MCF 10A (cell line): ENCODE results near the gene DNAJB13. TPM values are rescaled to one million over a fixed set of nuclear protein-coding genes. Genes with fewer than 3 reads are reported as not detected.

Experiments used
- Bru-seq: library from RNA; stranded (reverse); fragments of 400-500 nt; gene quantifications from one replicate; lab custom pipeline; 2021; lab: Mats Ljungman, UMichigan
- BruChase-seq, 2 experiments: library from RNA; stranded (reverse); fragments of 400-500 nt; gene quantifications; one replicate each; lab custom pipeline; 2021; lab: Mats Ljungman, UMichigan
- BruUV-seq: library from RNA; stranded (reverse); fragments of 400-500 nt; replicated peaks from 2 replicates; lab custom pipeline; 2021; lab: Mats Ljungman, UMichigan
- CTCF ChIA-PET: fragments of 300-600 bp; sonication (Branson Sonifier 250); formaldehyde crosslinking; extraction: SDS; loops from one replicate; lab custom pipeline; 2021; ENCODE audit warnings: antibody characterized with exemption, inconsistent platforms; lab: Yijun Ruan, JAX
- POLR2A ChIA-PET: fragments of 300-600, 350-650 bp; sonication (Branson Sonifier 250); formaldehyde crosslinking; extraction: SDS; loops from one replicate; lab custom pipeline; 2020; ENCODE audit warnings: antibody characterized with exemption, inconsistent platforms; lab: Yijun Ruan, JAX
- DNase-seq: peaks from one replicate; pipeline ENCODE4 v3.0.0-alpha.2; 2018; ENCODE audit not compliant: unreplicated experiment
- H3K27ac Mint-ChIP-seq: one replicate; pipeline ENCODE4 v1.8.0; 2022; ENCODE audit warnings: mild to moderate bottlenecking, low read depth, mixed read lengths; ENCODE audit not compliant: unreplicated experiment
- H3K27me3 Mint-ChIP-seq: one replicate; pipeline ENCODE4 v1.8.0; 2022; ENCODE audit warnings: mixed read lengths; ENCODE audit not compliant: insufficient read depth, unreplicated experiment
- H3K36me3 Mint-ChIP-seq: one replicate; pipeline ENCODE4 v1.8.0; 2022; ENCODE audit warnings: mild to moderate bottlenecking, moderate library complexity, mixed read lengths; ENCODE audit not compliant: insufficient read depth, unreplicated experiment
- H3K4me1 Mint-ChIP-seq: one replicate; pipeline ENCODE4 v1.8.0; 2022; ENCODE audit warnings: mixed read lengths; ENCODE audit not compliant: insufficient read depth, unreplicated experiment
- H3K4me3 Mint-ChIP-seq: one replicate; pipeline ENCODE4 v1.8.0; 2022; ENCODE audit warnings: mild to moderate bottlenecking, moderate library complexity, mixed read lengths; ENCODE audit not compliant: unreplicated experiment
- H3K9me3 Mint-ChIP-seq: one replicate; pipeline ENCODE4 v1.8.0; 2022; ENCODE audit warnings: mixed read lengths; ENCODE audit not compliant: unreplicated experiment
- CTCF ChIP-seq: fragments of 200-600 bp; IDR thresholded peaks from one replicate; pipeline ENCODE4 v1.8.0; 2022; ENCODE audit warnings: antibody characterized with exemption, mild to moderate bottlenecking; ENCODE audit not compliant: unreplicated experiment
- intact Hi-C: fragments of 100-400 bp; cut with micrococcal nuclease; formaldehyde crosslinking; loops from 2 replicates; pipeline ENCODE4 v1.14.1; 2022
- long read RNA-seq: library from polyadenylated mRNA; stranded (forward); transcript quantifications from one replicate; pipeline ENCODE4 v2.0.0, GENCODE V29; 2022
- total RNA-seq: library from RNA; stranded (reverse); gene quantifications from 2 replicates; pipeline ENCODE4 v1.2.3, GENCODE V29; 2022

DNAJB13 gene
- 0.29 and 0.30 TPM in 2 replicates for total RNA-seq
- Bru-seq, nascent RNA = percentile 29 among the genes with signal in this experiment
- BruChase-seq, experiment 1, labeled RNA remaining after a 6-hour chase = percentile 51 among the genes with signal in this experiment
- BruChase-seq, experiment 2, labeled RNA remaining after a 2-hour chase = percentile 41 among the genes with signal in this experiment
- long read RNA-seq = 0 reads

GRCh38 chr11:73950869-73951710 lies at the start of gene DNAJB13:
DNAJB13 (plus strand) TSS chr11:73951026; CDS start chr11:73951070, 44 bp downstream.
- BruUV-seq = no TSS peak
- ChIA-PET POLR2A (no interaction called here), CTCF (interaction anchor here (0.6 to 1.6 kb wide), 2 partner anchors 13 to 41 kb away, joined by 3 to 4 read pairs; no protein-coding TSS in a partner anchor)
- Mint-ChIP-seq H3K9me3 (no peaks in the 10 kb centered on the region), H3K27me3 (no peaks in the 10 kb centered on the region), H3K36me3 (no peaks in the 10 kb centered on the region), H3K4me3 (no peak within 1 kb of the TSS), H3K27ac (no peak within 1 kb of the TSS), H3K4me1 (peaks cover 10% of the 10 kb centered on the region)
- DNase-seq = peak; percentile 37
- intact Hi-C loops = no loop called here
- TF ChIP-seq CTCF = no peak

GRCh38 chr11:73902303-73902702 lies 48.5 kb upstream of the DNAJB13 start:
- DNase-seq = no peak
- no peaks in the 10 kb centered on the region for H3K4me1 Mint-ChIP-seq
- no peaks in the 10 kb centered on the region for H3K9me3 Mint-ChIP-seq
- TF ChIP-seq CTCF = no peak
- ChIA-PET POLR2A (interaction anchor here (0.6 kb wide), 1 partner anchor 1350 kb away, joined by 4 read pairs; no protein-coding TSS in a partner anchor), CTCF (no interaction called here)
- intact Hi-C loops = no loop called here
- no peaks in the 10 kb centered on the region for H3K27me3 Mint-ChIP-seq
- peaks cover 62% of the 10 kb centered on the region for H3K36me3 Mint-ChIP-seq
- BruUV-seq = no TSS peak
- no peak overlapping the region for H3K27ac Mint-ChIP-seq
- H3K4me3 Mint-ChIP-seq = no peak overlapping the region

GRCh38 chr11:73907191-73907590 lies 43.6 kb upstream of the DNAJB13 start:
- Mint-ChIP-seq H3K36me3 (peaks cover 54% of the 10 kb centered on the region), H3K27me3 (no peaks in the 10 kb centered on the region), H3K27ac (no peak overlapping the region), H3K4me1 (no peaks in the 10 kb centered on the region), H3K9me3 (no peaks in the 10 kb centered on the region), H3K4me3 (no peak overlapping the region)
- ChIA-PET POLR2A (interaction anchor here (0.6 to 1.3 kb wide), 3 partner anchors 28 to 57 kb away, joined by 3 read pairs; no protein-coding TSS in a partner anchor), CTCF (interaction anchor here (0.8 to 1.2 kb wide), 4 partner anchors 12 to 35 kb away, joined by 3 to 5 read pairs (median 3); no protein-coding TSS in a partner anchor)
- peak; percentile 61 for DNase-seq
- no TSS peak for BruUV-seq
- intact Hi-C loops = loop anchor here (2.0 kb wide), 1 partner anchor 146 kb away; the partner anchor contains the start of gene RAB6A
- no peak for TF ChIP-seq CTCF

- intact Hi-C loops = no loop called here
- DNase-seq = no peak
Measured at GRCh38 chr11:73912026-73912425, 38.8 kb upstream of the DNAJB13 start.

More at GRCh38 chr11:73912026-73912425, 38.8 kb upstream of the DNAJB13 start:
- no peak for TF ChIP-seq CTCF
- CTCF ChIA-PET = interaction anchor here (0.9 kb wide), 1 partner anchor 251 kb away, joined by 3 read pairs; no protein-coding TSS in a partner anchor
- POLR2A ChIA-PET = interaction anchor here (0.6 kb wide), 1 partner anchor 432 kb away, joined by 3 read pairs; no protein-coding TSS in a partner anchor
- H3K27ac Mint-ChIP-seq = no peak overlapping the region
- H3K27me3 Mint-ChIP-seq = no peaks in the 10 kb centered on the region
- H3K4me1 Mint-ChIP-seq = no peaks in the 10 kb centered on the region
- peaks cover 70% of the 10 kb centered on the region for H3K36me3 Mint-ChIP-seq
- no peaks in the 10 kb centered on the region for H3K9me3 Mint-ChIP-seq
- BruUV-seq = no TSS peak
- no peak overlapping the region for H3K4me3 Mint-ChIP-seq
